ENCODE data around the gene EFHC1. TPM values are rescaled to one million over a fixed set of nuclear protein-coding genes. Genes with fewer than 3 reads are reported as not detected.

Gene EFHC1
- total and polyA plus RNA-seq, 2 of the 13 experiments (the other 11 are each of a cell fraction or from before 2014, with no cell fraction given): 23.4 to 29.5 TPM

DNA sequence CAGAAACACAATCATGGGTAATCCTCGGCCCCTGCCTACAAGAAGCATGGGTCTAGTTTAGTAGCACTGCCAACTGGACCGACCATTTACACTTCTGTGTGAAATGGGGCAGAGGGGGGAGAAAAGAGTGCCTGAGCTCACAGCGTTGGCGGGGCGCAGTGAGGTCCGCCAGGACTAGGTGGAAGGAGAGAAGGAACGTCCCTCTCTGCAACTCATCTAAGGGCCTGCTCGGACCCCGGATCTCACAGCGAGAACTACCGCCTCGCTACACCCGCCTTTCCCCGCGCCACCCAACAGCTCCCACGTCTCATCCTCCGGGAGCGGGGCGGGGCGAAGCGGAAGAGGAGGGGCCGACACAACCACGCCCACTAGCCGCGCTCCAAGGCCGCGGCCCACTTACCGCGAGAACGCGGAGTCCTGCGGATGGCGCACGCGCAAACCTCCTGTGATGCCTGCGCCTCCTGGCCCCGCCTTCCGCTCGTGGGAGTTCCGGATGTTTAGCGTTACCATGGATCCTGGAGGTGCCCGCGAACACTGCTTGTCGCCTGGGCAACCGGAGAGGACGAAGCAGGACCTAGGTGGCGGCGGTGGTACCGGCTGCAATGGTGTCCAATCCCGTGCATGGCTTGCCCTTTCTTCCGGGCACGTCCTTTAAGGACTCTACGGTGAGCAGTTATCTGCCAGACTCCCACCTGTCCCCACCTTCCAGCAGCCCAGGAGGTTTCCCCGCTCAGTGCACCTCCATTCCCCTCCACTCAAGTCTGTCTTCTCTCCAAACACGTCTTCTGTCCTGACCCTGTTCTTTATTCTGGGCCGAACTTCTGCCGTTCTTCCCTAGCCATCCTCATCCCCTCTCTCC lies at the start of gene EFHC1 (continued):
- TF ChIP-seq SMARCC2 (IDR thresholded peaks at IDR 0.05) (no peak), ZNF451 (CRISPR knock-in tag; IDR thresholded peaks at IDR 0.05) (no peak), ZNF746 (CRISPR knock-in tag; IDR thresholded peaks at IDR 0.05) (no peak), ZNF556 (CRISPR knock-in tag; IDR thresholded peaks at IDR 0.05; ENCODE audit: borderline replicate concordance) (peak; percentile 86; the same call in 1 of the 2 replicates), ZNF562 (CRISPR knock-in tag; IDR thresholded peaks at IDR 0.05; ENCODE audit: borderline replicate concordance) (no peak), REL (CRISPR knock-in tag; conservative IDR thresholded peaks at IDR 0.05) (peak; percentile 75; the same call in 1 of the 2 replicates), ZNF749 (CRISPR knock-in tag; IDR thresholded peaks at IDR 0.05; ENCODE audit: borderline replicate concordance) (no peak), ZNF12 (CRISPR knock-in tag; IDR thresholded peaks at IDR 0.05) (peak; percentile 72; the same call in 1 of the 2 replicates), RFXAP (CRISPR knock-in tag; IDR thresholded peaks at IDR 0.05; ENCODE audit: borderline replicate concordance) (peak; percentile 78; the same call in 1 of the 2 replicates), NR3C1 (CRISPR knock-in tag; IDR thresholded peaks at IDR 0.05) (no peak), CBFB (CRISPR knock-in tag; IDR thresholded peaks at IDR 0.05) (peak; percentile 90), ELF3 (CRISPR knock-in tag; IDR thresholded peaks at IDR 0.05) (peak; percentile 88), HMG20B (CRISPR knock-in tag; conservative IDR thresholded peaks at IDR 0.05) (0 out of 2 replicates have a peak, but pooled peaks have one; percentile 49), AHR (CRISPR knock-in tag; IDR thresholded peaks at IDR 0.05) (0 out of 2 replicates have a peak, but pooled peaks have one; percentile 76)
- TF ChIP-seq, protein P1, sequence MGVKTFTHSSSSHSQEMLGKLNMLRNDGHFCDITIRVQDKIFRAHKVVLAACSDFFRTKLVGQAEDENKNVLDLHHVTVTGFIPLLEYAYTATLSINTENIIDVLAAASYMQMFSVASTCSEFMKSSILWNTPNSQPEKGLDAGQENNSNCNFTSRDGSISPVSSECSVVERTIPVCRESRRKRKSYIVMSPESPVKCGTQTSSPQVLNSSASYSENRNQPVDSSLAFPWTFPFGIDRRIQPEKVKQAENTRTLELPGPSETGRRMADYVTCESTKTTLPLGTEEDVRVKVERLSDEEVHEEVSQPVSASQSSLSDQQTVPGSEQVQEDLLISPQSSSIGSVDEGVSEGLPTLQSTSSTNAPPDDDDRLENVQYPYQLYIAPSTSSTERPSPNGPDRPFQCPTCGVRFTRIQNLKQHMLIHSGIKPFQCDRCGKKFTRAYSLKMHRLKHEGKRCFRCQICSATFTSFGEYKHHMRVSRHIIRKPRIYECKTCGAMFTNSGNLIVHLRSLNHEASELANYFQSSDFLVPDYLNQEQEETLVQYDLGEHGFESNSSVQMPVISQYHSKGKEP (CRISPR knock-in tag; IDR thresholded peaks at IDR 0.05): no peak
- TF ChIP-seq, protein P2, sequence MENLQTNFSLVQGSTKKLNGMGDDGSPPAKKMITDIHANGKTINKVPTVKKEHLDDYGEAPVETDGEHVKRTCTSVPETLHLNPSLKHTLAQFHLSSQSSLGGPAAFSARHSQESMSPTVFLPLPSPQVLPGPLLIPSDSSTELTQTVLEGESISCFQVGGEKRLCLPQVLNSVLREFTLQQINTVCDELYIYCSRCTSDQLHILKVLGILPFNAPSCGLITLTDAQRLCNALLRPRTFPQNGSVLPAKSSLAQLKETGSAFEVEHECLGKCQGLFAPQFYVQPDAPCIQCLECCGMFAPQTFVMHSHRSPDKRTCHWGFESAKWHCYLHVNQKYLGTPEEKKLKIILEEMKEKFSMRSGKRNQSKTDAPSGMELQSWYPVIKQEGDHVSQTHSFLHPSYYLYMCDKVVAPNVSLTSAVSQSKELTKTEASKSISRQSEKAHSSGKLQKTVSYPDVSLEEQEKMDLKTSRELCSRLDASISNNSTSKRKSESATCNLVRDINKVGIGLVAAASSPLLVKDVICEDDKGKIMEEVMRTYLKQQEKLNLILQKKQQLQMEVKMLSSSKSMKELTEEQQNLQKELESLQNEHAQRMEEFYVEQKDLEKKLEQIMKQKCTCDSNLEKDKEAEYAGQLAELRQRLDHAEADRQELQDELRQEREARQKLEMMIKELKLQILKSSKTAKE (CRISPR knock-in tag; IDR thresholded peaks at IDR 0.05; ENCODE audit: borderline replicate concordance): no peak
- TF ChIP-seq, protein P3, sequence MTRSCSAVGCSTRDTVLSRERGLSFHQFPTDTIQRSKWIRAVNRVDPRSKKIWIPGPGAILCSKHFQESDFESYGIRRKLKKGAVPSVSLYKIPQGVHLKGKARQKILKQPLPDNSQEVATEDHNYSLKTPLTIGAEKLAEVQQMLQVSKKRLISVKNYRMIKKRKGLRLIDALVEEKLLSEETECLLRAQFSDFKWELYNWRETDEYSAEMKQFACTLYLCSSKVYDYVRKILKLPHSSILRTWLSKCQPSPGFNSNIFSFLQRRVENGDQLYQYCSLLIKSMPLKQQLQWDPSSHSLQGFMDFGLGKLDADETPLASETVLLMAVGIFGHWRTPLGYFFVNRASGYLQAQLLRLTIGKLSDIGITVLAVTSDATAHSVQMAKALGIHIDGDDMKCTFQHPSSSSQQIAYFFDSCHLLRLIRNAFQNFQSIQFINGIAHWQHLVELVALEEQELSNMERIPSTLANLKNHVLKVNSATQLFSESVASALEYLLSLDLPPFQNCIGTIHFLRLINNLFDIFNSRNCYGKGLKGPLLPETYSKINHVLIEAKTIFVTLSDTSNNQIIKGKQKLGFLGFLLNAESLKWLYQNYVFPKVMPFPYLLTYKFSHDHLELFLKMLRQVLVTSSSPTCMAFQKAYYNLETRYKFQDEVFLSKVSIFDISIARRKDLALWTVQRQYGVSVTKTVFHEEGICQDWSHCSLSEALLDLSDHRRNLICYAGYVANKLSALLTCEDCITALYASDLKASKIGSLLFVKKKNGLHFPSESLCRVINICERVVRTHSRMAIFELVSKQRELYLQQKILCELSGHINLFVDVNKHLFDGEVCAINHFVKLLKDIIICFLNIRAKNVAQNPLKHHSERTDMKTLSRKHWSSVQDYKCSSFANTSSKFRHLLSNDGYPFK (CRISPR knock-in tag; IDR thresholded peaks at IDR 0.05; ENCODE audit: borderline replicate concordance): peak; percentile 95; the same call in 1 of the 2 replicates
- TF ChIP-seq, protein P4, sequence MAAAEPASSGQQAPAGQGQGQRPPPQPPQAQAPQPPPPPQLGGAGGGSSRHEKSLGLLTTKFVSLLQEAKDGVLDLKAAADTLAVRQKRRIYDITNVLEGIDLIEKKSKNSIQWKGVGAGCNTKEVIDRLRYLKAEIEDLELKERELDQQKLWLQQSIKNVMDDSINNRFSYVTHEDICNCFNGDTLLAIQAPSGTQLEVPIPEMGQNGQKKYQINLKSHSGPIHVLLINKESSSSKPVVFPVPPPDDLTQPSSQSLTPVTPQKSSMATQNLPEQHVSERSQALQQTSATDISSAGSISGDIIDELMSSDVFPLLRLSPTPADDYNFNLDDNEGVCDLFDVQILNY (CRISPR knock-in tag; conservative IDR thresholded peaks at IDR 0.05): peak; percentile 93
- TF ChIP-seq, protein P5, sequence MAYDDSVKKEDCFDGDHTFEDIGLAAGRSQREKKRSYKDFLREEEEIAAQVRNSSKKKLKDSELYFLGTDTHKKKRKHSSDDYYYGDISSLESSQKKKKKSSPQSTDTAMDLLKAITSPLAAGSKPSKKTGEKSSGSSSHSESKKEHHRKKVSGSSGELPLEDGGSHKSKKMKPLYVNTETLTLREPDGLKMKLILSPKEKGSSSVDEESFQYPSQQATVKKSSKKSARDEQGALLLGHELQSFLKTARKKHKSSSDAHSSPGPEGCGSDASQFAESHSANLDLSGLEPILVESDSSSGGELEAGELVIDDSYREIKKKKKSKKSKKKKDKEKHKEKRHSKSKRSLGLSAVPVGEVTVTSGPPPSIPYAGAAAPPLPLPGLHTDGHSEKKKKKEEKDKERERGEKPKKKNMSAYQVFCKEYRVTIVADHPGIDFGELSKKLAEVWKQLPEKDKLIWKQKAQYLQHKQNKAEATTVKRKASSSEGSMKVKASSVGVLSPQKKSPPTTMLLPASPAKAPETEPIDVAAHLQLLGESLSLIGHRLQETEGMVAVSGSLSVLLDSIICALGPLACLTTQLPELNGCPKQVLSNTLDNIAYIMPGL (CRISPR knock-in tag; IDR thresholded peaks at IDR 0.05; ENCODE audit: borderline replicate concordance in 1 of 2, low read depth in 1 of 2): peak; percentile 81 to 92
